GM12878 (cell line): ENCODE data around the gene BLOC1S3. TPM values are rescaled to one million over a fixed set of nuclear protein-coding genes. Genes with fewer than 3 reads are reported as not detected.

Source experiments
- ATAC-seq: fragments of 200-7000 bp; cut with Tn5 transposase; 3 replicates; pipeline ENCODE4 v1.9.1; 2020; ENCODE audit warnings: mild to moderate bottlenecking, moderate library complexity
- BruUV-seq: library from RNA; stranded (reverse); fragments of 400-500 nt; replicated peaks from 2 replicates; lab custom pipeline; 2021; lab: Mats Ljungman, UMichigan
- CTCF ChIA-PET: fragments of 300-600 bp; sonication (Branson Sonifier 250); formaldehyde crosslinking; extraction: SDS; loops from one replicate; lab custom pipeline; 2021; ENCODE audit warnings: inconsistent platforms; lab: Yijun Ruan, JAX
- POLR2A ChIA-PET: fragments of 350-600 bp; formaldehyde crosslinking; extraction: SDS; loops from one replicate; lab custom pipeline; 2021; ENCODE audit warnings: inconsistent platforms; lab: Charles Lee
- RAD21 ChIA-PET: fragments of 300-600 bp; sonication (Branson Sonifier 250); formaldehyde crosslinking; loops from one replicate; lab custom pipeline; 2023; ENCODE audit warnings: antibody characterized with exemption; ENCODE audit not compliant: unreplicated experiment; lab: Charles Lee
- SMC1A ChIA-PET: fragments of 300-600 bp; sonication (Branson Sonifier 250); formaldehyde crosslinking; loops from one replicate; lab custom pipeline; 2023; ENCODE audit not compliant: unreplicated experiment, uncharacterized antibody; lab: Charles Lee
- DNase-seq: peaks from one replicate; pipeline ENCODE4 v3.0.0-alpha.2; 2011; ENCODE audit warnings: low read depth, low spot score
- FAIRE-seq: peaks from 3 replicates; lab custom pipeline; 2011; peaks lifted over from hg19 to GRCh38; lab: Jason Lieb, UNC
- H2AFZ ChIP-seq: 2 replicates; pipeline ENCODE4 v1.6.0; 2011; ENCODE audit warnings: low read depth, low read length, control low read depth; ENCODE audit not compliant: control insufficient read depth
- H3K27ac ChIP-seq: 2 replicates; pipeline ENCODE4 v1.5.1; 2011; ENCODE audit warnings: control low read depth; ENCODE audit not compliant: control insufficient read depth, insufficient read depth
- H3K27me3 ChIP-seq, 2 experiments: replicated peaks in 1 of 2; 2 replicates each; pipeline versions ENCODE4 v1.6.0 to v1.6.1; 2011; ENCODE audit warnings: low read length in 1 of 2; ENCODE audit not compliant: control insufficient read depth in 2 of 2, insufficient read depth in 2 of 2
- H3K36me3 ChIP-seq, 2 experiments: 2 replicates each; pipeline ENCODE4 v1.5.1; 2011; ENCODE audit warnings: low read length in 1 of 2; ENCODE audit not compliant: control insufficient read depth in 2 of 2, insufficient read depth in 2 of 2
- H3K4me1 ChIP-seq: 2 replicates; pipeline ENCODE4 v1.6.1; 2011; ENCODE audit warnings: mild to moderate bottlenecking, low read length, moderate library complexity, mixed read lengths; ENCODE audit not compliant: control insufficient read depth, insufficient read depth
- H3K4me2 ChIP-seq: 2 replicates; pipeline ENCODE4 v1.6.0; 2011; ENCODE audit warnings: control low read depth; ENCODE audit not compliant: control insufficient read depth, insufficient read depth
- H3K4me3 ChIP-seq: fragments of 200-600 bp; sonication (generic); 2 replicates; pipeline ENCODE4 v1.5.1; 2016
- H3K79me2 ChIP-seq: 2 replicates; pipeline ENCODE4 v1.6.0; 2011; ENCODE audit warnings: low read length; ENCODE audit not compliant: control insufficient read depth, insufficient read depth
- H3K9ac ChIP-seq: 2 replicates; pipeline ENCODE4 v1.8.0; 2011; ENCODE audit warnings: low read length, control low read depth, mixed read lengths; ENCODE audit not compliant: control insufficient read depth, insufficient read depth
- H3K9me3 ChIP-seq: replicated peaks from 3 replicates; pipeline ENCODE4 v1.5.1; 2011; ENCODE audit warnings: mild to moderate bottlenecking, low read length; ENCODE audit not compliant: control insufficient read depth, insufficient read depth
- H4K20me1 ChIP-seq: 2 replicates; pipeline ENCODE4 v1.6.0; 2011; ENCODE audit not compliant: control insufficient read depth, insufficient read depth
- CEBPB ChIP-seq, 2 experiments: fragments of 150-350 bp in 1 of 2; IDR thresholded peaks; 2 replicates each; pipeline ENCODE4 v1.6.1; 2012 to 2014; ENCODE audit warnings: low read depth in 2 of 2, low read length in 2 of 2, borderline replicate concordance in 1 of 2, inconsistent platforms in 1 of 2
- CHD4 ChIP-seq: fragments of 200-600 bp; sonication (generic); IDR thresholded peaks from 2 replicates; pipeline ENCODE4 v1.6.1; 2016; ENCODE audit warnings: mild to moderate bottlenecking
- EED ChIP-seq: sonication (generic); IDR thresholded peaks from 2 replicates; pipeline ENCODE4 v1.6.1; 2016; ENCODE audit warnings: antibody characterized with exemption, low read depth
- IKZF2 ChIP-seq, 2 experiments: fragments of 450-650 bp; IDR thresholded peaks; 2 replicates each; pipeline ENCODE4 v1.6.1; 2017; ENCODE audit warnings: mild to moderate bottlenecking in 2 of 2, moderate library complexity in 2 of 2
- MTA2 ChIP-seq: fragments of 450-650 bp; IDR thresholded peaks from 2 replicates; pipeline ENCODE4 v1.6.1; 2016; ENCODE audit warnings: low read depth, mild to moderate bottlenecking, moderate library complexity
- NR2F1 ChIP-seq: fragments of 450-650 bp; conservative IDR thresholded peaks from 2 replicates; pipeline ENCODE4 v1.6.1; 2017; ENCODE audit warnings: mild to moderate bottlenecking
- RBBP5 ChIP-seq: fragments of 200-600 bp; sonication (generic); conservative IDR thresholded peaks from 2 replicates; pipeline ENCODE4 v1.6.1; 2016
- SREBF2 ChIP-seq: IDR thresholded peaks from 2 replicates; pipeline ENCODE4 v1.6.1; 2012; ENCODE audit warnings: mild to moderate bottlenecking, low read length
- STAT3 ChIP-seq: IDR thresholded peaks from 2 replicates; pipeline ENCODE4 v1.6.1; 2011; ENCODE audit warnings: low read depth, low read length, improper control_type of control experiment
- SUPT20H ChIP-seq: IDR thresholded peaks from 2 replicates; pipeline ENCODE4 v1.6.1; 2011; ENCODE audit warnings: low read depth, mild to moderate bottlenecking, low read length, moderate library complexity, borderline replicate concordance; ENCODE audit not compliant: control insufficient read depth
- WGBS: methylation state at CpG from one replicate; pipeline ENCODE4 v1.1.6; 2016; ENCODE audit warnings: low lambda C conversion rate; ENCODE audit not compliant: insufficient replicate concordance, insufficient coverage; ENCODE audit errors: missing lambda C conversion rate; 5-methylcytosine and 5-hydroxymethylcytosine counted together
- in situ Hi-C: fragments of 300-500 bp; cut with MboI; formaldehyde crosslinking; loops from 9 replicates; pipeline ENCODE4 v1.14.3; 2018; ENCODE audit warnings: mixed read lengths
- intact Hi-C: fragments of 100-400 bp; cut with micrococcal nuclease; formaldehyde crosslinking; loops from one replicate; pipeline ENCODE4 v1.14.2; 2022; ENCODE audit not compliant: unreplicated experiment
- polyA plus RNA-seq, 11 experiments: library from polyadenylated mRNA; depleted of rRNA in 4 of 11; unstranded in 6 of 11; stranded (reverse) in 5 of 11; fragments of >200 nt; fragmentation: Nextera tagmentation in 4 of 11; fragmentation: Illumina TruSeq in 1 of 11; extraction: Ambion mirVana in 4 of 11; extraction: Trizol in 1 of 11; gene quantifications; 1 replicate in 1 of 11; 2 replicates in 10 of 11; pipeline versions ENCODE4 v1.2.1 to v1.2.3, GENCODE V29; 2011 to 2016; ENCODE audit warnings: inconsistent platforms in 2 of 11, missing spikeins in 2 of 11, low read depth in 1 of 11
- total RNA-seq, 4 experiments: library from RNA; depleted of rRNA in 3 of 4; stranded (reverse); fragments of >200 nt in 3 of 4; fragmentation: Illumina TruSeq in 1 of 4; extraction: Trizol in 1 of 4; gene quantifications; 2 replicates each; pipeline versions ENCODE4 v1.2.1 to v1.2.3, GENCODE V29; 2013 to 2021
- TF ChIP-seq, protein P1 (sequence below): fragments of 450-650 bp; IDR thresholded peaks from 2 replicates; pipeline ENCODE4 v1.6.1; 2014; ENCODE audit warnings: mild to moderate bottlenecking
- TF ChIP-seq, protein P2 (sequence below): fragments of 150-350 bp; IDR thresholded peaks from 2 replicates; pipeline ENCODE4 v1.6.1; 2014; ENCODE audit warnings: mild to moderate bottlenecking, low read depth, low read length

Gene BLOC1S3
- total and polyA plus RNA-seq, 10 of the 15 experiments (the other 5 are each of a cell fraction or from before 2014, with no cell fraction given) = 3.6 to 18.3 (median 10.4) TPM

DNA sequence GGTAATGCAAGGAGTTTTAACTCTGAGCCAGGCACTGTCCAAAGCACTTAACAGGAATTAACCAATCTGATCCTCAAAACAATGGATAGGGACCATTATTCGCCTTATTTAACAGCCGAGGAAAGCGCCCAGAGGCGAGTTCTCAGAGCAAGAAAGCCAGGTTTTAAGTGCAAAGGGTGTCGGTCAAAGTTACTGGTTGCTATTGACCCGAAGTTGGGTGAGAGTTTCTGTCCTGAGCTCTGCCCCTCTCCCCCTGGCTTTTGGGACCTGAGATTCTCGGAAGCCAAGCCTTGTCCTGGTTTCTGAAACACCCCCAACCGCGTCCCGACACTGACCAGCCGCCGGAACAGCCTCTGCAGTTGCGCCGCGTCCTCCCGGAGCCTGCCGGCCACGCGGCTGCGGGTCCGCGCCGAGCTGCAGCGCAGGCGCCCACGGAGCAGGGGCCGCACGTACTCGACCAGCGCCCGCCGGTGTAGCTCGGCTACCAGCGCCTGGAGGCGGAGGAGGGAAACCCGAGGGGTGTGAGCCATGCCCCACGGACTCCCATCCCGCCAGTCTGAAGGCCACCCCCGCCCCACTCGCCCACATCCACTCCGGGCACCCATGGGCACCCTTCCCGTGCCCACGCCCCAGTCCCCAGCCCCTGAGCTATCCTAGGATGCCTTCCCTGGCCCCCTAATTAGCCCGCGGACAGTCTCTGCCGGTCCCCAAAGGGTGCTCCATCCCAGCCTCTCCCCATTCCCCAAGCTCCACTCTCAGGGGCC, 38.8 kb downstream of the BLOC1S3 start:
- Histone ChIP-seq H3K4me1 (no peaks in the 10 kb centered on the region), H3K9ac (no peak overlapping the region), H3K4me3 (no peak overlapping the region), H2AFZ (no peak overlapping the region), H3K27ac (no peak overlapping the region), H4K20me1 (no peaks in the 10 kb centered on the region), H3K4me2 (no peak overlapping the region), H3K27me3 (peaks cover 2 to 3% of the 10 kb centered on the region in 2 experiments), H3K79me2 (no peaks in the 10 kb centered on the region), H3K36me3 (no peaks in the 10 kb centered on the region), H3K9me3 (no peaks in the 10 kb centered on the region)
- TF ChIP-seq STAT3 (no peak), EED (no peak), NR2F1 (no peak), MTA2 (no peak), IKZF2 (IDR thresholded peaks at IDR 0.05) (no peak), CEBPB (IDR thresholded peaks at IDR 0.05; ENCODE audit: borderline replicate concordance in 1 of 2, low read depth in 2 of 2, low read length in 2 of 2) (no peak), CHD4 (no peak), RBBP5 (no peak), SREBF2 (no peak), SUPT20H (no peak)
- TF ChIP-seq, protein P1, sequence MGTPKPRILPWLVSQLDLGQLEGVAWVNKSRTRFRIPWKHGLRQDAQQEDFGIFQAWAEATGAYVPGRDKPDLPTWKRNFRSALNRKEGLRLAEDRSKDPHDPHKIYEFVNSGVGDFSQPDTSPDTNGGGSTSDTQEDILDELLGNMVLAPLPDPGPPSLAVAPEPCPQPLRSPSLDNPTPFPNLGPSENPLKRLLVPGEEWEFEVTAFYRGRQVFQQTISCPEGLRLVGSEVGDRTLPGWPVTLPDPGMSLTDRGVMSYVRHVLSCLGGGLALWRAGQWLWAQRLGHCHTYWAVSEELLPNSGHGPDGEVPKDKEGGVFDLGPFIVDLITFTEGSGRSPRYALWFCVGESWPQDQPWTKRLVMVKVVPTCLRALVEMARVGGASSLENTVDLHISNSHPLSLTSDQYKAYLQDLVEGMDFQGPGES = no peak
- TF ChIP-seq, protein P2, sequence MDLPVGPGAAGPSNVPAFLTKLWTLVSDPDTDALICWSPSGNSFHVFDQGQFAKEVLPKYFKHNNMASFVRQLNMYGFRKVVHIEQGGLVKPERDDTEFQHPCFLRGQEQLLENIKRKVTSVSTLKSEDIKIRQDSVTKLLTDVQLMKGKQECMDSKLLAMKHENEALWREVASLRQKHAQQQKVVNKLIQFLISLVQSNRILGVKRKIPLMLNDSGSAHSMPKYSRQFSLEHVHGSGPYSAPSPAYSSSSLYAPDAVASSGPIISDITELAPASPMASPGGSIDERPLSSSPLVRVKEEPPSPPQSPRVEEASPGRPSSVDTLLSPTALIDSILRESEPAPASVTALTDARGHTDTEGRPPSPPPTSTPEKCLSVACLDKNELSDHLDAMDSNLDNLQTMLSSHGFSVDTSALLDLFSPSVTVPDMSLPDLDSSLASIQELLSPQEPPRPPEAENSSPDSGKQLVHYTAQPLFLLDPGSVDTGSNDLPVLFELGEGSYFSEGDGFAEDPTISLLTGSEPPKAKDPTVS = no peak
- ATAC-seq (no peak), FAIRE-seq (no peak), DNase-seq (no peak)
- POLR2A ChIA-PET = no interaction called here
- intact Hi-C loops = no loop called here
- SMC1A ChIA-PET = no interaction called here
- no TSS peak for BruUV-seq
- WGBS = 56% methylated on average over 39 of the region's 46 CpGs
- CTCF ChIA-PET = no interaction called here
- RAD21 ChIA-PET = no interaction called here
- in situ Hi-C loops = no loop called here
